Measurements from ENCODE around the gene MUS81. TPM values are rescaled to one million over a fixed set of nuclear protein-coding genes. Genes with fewer than 3 reads are reported as not detected.

Gene MUS81
- total and polyA plus RNA-seq, 9 of the 15 experiments (the other 6 are each of a cell fraction or from before 2014, with no cell fraction given) = 13.4 to 118 (median 53.7) TPM

DNA sequence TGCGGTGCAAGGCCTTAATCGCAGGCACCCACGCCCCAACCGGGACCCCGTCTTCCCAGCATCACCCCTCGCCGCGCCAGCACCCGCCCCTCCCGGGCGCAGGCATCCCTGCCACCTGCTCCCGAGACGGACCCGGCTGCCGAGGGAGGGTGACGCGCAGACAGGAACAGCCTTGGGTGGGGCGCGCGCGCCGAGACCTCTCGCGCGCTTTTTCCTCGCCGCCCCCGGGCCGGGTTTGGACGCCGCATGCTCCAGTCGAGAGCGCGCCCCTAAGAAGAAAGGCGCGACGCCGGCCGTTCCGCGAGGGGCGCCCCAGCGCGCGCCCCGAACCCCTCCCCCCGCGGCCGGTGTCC lies 2.8 kb upstream of the MUS81 start (continued):
- peak; percentile 93 for TF ChIP-seq CTCFL (IDR thresholded peaks at IDR 0.05; ENCODE audit: borderline replicate concordance, insufficient read depth, low read depth, low read length, poor library complexity, severe bottlenecking)
- TF ChIP-seq TRIM28 (IDR thresholded peaks at IDR 0.05) = no peak
- TF ChIP-seq HNRNPLL (IDR thresholded peaks at IDR 0.05; ENCODE audit: low read depth, low read length, poor library complexity, severe bottlenecking) = no peak
- no peak for TF ChIP-seq ZNF431 (CRISPR knock-in tag; IDR thresholded peaks at IDR 0.05)
- TF ChIP-seq CTBP1 (IDR thresholded peaks at IDR 0.05; ENCODE audit: borderline replicate concordance) = peak; percentile 18; the same call in 1 of the 2 replicates
- no peak for TF ChIP-seq HMBOX1 (IDR thresholded peaks at IDR 0.05)
- TF ChIP-seq ARID3A (IDR thresholded peaks at IDR 0.05; ENCODE audit: borderline replicate concordance, low read depth, low read length) = no peak
- peak; percentile 90 for TF ChIP-seq L3MBTL2 (IDR thresholded peaks at IDR 0.05)
- 0 out of 4 replicates have a peak, but pooled peaks of 1 of the 2 experiments have one; percentile 4 for TF ChIP-seq KDM4B (IDR thresholded peaks at IDR 0.05; ENCODE audit: borderline replicate concordance in 2 of 2, low read depth in 1 of 2)
- no peak for TF ChIP-seq FOXA1 (IDR thresholded peaks at IDR 0.05; ENCODE audit: borderline replicate concordance)
- TF ChIP-seq, protein P1, sequence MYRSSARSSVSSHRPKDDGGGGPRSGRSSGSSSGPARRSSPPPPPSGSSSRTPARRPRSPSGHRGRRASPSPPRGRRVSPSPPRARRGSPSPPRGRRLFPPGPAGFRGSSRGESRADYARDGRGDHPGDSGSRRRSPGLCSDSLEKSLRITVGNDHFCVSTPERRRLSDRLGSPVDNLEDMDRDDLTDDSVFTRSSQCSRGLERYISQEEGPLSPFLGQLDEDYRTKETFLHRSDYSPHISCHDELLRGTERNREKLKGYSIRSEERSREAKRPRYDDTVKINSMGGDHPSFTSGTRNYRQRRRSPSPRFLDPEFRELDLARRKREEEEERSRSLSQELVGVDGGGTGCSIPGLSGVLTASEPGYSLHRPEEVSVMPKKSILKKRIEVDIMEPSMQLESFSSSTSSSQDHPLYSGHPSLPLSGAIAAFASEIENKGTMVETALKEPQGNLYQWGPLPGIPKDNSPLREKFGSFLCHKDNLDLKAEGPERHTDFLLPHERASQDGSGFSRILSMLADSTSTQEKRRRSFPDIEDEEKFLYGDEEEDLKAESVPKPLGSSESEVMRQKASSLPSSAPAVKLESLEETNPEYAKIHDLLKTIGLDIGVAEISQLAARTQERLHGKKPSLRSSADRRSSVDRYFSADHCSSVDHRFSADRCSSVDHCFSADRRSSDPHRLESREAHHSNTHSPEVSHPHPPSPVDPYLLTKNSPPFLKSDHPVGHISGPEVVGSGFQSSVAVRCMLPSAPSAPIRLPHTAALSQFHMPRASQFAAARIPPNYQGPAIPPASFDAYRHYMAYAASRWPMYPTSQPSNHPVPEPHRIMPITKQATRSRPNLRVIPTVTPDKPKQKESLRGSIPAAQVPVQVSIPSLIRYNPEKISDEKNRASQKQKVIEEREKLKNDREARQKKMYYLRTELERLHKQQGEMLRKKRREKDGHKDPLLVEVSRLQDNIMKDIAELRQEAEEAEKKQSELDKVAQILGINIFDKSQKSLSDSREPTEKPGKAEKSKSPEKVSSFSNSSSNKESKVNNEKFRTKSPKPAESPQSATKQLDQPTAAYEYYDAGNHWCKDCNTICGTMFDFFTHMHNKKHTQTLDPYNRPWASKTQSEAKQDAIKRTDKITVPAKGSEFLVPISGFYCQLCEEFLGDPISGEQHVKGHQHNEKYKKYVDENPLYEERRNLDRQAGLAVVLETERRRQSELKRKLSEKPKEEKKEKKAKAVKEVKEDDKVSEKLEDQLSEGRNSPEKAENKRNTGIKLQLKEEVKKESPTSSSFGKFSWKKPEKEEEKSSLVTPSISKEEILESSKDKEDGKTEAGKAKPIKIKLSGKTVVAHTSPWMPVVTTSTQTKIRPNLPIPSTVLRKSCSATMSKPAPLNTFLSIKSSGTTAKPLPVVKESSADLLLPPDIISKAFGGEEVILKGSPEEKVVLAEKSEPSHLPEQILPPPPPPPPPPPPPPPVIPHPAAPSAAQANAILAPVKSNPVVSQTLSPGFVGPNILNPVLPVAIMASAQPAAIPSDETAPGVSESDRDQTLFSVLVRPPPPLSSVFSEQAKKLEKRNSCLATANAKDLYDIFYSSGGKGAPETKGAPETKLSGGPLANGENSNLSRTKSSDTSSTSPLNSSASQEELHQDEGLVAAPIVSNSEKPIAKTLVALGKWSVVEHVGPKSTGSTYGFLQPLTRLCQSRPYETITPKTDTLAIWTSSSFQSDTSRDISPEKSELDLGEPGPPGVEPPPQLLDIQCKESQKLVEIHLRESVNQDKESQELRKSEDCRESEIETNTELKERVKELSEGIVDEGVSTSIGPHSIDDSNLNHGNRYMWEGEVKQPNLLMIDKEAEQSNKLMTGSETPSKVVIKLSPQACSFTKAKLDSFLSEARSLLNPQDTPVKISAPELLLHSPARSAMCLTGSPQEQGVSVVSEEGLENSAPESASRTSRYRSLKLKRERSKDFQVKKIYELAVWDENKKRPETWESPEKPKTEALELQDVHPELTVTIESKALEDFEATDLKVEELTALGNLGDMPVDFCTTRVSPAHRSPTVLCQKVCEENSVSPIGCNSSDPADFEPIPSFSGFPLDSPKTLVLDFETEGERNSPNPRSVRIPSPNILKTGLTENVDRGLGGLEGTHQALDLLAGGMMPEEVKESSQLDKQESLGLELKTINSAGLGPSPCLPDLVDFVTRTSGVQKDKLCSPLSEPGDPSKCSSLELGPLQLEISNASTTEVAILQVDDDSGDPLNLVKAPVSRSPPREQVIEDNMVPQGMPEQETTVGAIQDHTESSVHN (IDR thresholded peaks at IDR 0.05; ENCODE audit: borderline replicate concordance in 1 of 2, low read depth in 1 of 2) = no peak
- TF ChIP-seq, protein P2, sequence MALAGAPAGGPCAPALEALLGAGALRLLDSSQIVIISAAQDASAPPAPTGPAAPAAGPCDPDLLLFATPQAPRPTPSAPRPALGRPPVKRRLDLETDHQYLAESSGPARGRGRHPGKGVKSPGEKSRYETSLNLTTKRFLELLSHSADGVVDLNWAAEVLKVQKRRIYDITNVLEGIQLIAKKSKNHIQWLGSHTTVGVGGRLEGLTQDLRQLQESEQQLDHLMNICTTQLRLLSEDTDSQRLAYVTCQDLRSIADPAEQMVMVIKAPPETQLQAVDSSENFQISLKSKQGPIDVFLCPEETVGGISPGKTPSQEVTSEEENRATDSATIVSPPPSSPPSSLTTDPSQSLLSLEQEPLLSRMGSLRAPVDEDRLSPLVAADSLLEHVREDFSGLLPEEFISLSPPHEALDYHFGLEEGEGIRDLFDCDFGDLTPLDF (CRISPR knock-in tag; IDR thresholded peaks at IDR 0.05) = no peak
- TF ChIP-seq SRSF7 (optimal IDR thresholded peaks at IDR 0.05; ENCODE audit: low read depth, low read length) = peak; percentile 73
